GM12878 (cell line): ENCODE results near the gene PRKACG. TPM values are rescaled to one million over a fixed set of nuclear protein-coding genes. Genes with fewer than 3 reads are reported as not detected.

Experiments
- ATAC-seq: fragments of 200-7000 bp; cut with Tn5 transposase; 3 replicates; pipeline ENCODE4 v1.9.1; 2020; ENCODE audit warnings: mild to moderate bottlenecking, moderate library complexity
- BruUV-seq: library from RNA; stranded (reverse); fragments of 400-500 nt; replicated peaks from 2 replicates; lab custom pipeline; 2021; lab: Mats Ljungman, UMichigan
- CTCF ChIA-PET: fragments of 300-600 bp; sonication (Branson Sonifier 250); formaldehyde crosslinking; extraction: SDS; loops from one replicate; lab custom pipeline; 2021; ENCODE audit warnings: inconsistent platforms; lab: Yijun Ruan, JAX
- POLR2A ChIA-PET: fragments of 350-600 bp; formaldehyde crosslinking; extraction: SDS; loops from one replicate; lab custom pipeline; 2021; ENCODE audit warnings: inconsistent platforms; lab: Charles Lee
- RAD21 ChIA-PET: fragments of 300-600 bp; sonication (Branson Sonifier 250); formaldehyde crosslinking; loops from one replicate; lab custom pipeline; 2023; ENCODE audit warnings: antibody characterized with exemption; ENCODE audit not compliant: unreplicated experiment; lab: Charles Lee
- SMC1A ChIA-PET: fragments of 300-600 bp; sonication (Branson Sonifier 250); formaldehyde crosslinking; loops from one replicate; lab custom pipeline; 2023; ENCODE audit not compliant: unreplicated experiment, uncharacterized antibody; lab: Charles Lee
- DNase-seq: peaks from one replicate; pipeline ENCODE4 v3.0.0-alpha.2; 2011; ENCODE audit warnings: low read depth, low spot score
- FAIRE-seq: peaks from 3 replicates; lab custom pipeline; 2011; peaks lifted over from hg19 to GRCh38; lab: Jason Lieb, UNC
- H2AFZ ChIP-seq: 2 replicates; pipeline ENCODE4 v1.6.0; 2011; ENCODE audit warnings: low read depth, low read length, control low read depth; ENCODE audit not compliant: control insufficient read depth
- H3K27ac ChIP-seq: 2 replicates; pipeline ENCODE4 v1.5.1; 2011; ENCODE audit warnings: control low read depth; ENCODE audit not compliant: control insufficient read depth, insufficient read depth
- H3K27me3 ChIP-seq, 2 experiments: replicated peaks in 1 of 2; 2 replicates each; pipeline versions ENCODE4 v1.6.0 to v1.6.1; 2011; ENCODE audit warnings: low read length in 1 of 2; ENCODE audit not compliant: control insufficient read depth in 2 of 2, insufficient read depth in 2 of 2
- H3K36me3 ChIP-seq, 2 experiments: 2 replicates each; pipeline ENCODE4 v1.5.1; 2011; ENCODE audit warnings: low read length in 1 of 2; ENCODE audit not compliant: control insufficient read depth in 2 of 2, insufficient read depth in 2 of 2
- H3K4me1 ChIP-seq: 2 replicates; pipeline ENCODE4 v1.6.1; 2011; ENCODE audit warnings: mild to moderate bottlenecking, low read length, moderate library complexity, mixed read lengths; ENCODE audit not compliant: control insufficient read depth, insufficient read depth
- H3K4me2 ChIP-seq: 2 replicates; pipeline ENCODE4 v1.6.0; 2011; ENCODE audit warnings: control low read depth; ENCODE audit not compliant: control insufficient read depth, insufficient read depth
- H3K4me3 ChIP-seq: fragments of 200-600 bp; sonication (generic); 2 replicates; pipeline ENCODE4 v1.5.1; 2016
- H3K79me2 ChIP-seq: 2 replicates; pipeline ENCODE4 v1.6.0; 2011; ENCODE audit warnings: low read length; ENCODE audit not compliant: control insufficient read depth, insufficient read depth
- H3K9ac ChIP-seq: 2 replicates; pipeline ENCODE4 v1.8.0; 2011; ENCODE audit warnings: low read length, control low read depth, mixed read lengths; ENCODE audit not compliant: control insufficient read depth, insufficient read depth
- H3K9me3 ChIP-seq: replicated peaks from 3 replicates; pipeline ENCODE4 v1.5.1; 2011; ENCODE audit warnings: mild to moderate bottlenecking, low read length; ENCODE audit not compliant: control insufficient read depth, insufficient read depth
- H4K20me1 ChIP-seq: 2 replicates; pipeline ENCODE4 v1.6.0; 2011; ENCODE audit not compliant: control insufficient read depth, insufficient read depth
- ASH2L ChIP-seq: fragments of 300-600, 200-600 bp; sonication (generic); IDR thresholded peaks from 2 replicates; pipeline ENCODE4 v1.6.1; 2017; ENCODE audit warnings: low read depth, mild to moderate bottlenecking, borderline replicate concordance
- BACH1 ChIP-seq: fragments of 450-650 bp; IDR thresholded peaks from 2 replicates; pipeline ENCODE4 v1.6.1; 2017; ENCODE audit warnings: mild to moderate bottlenecking, borderline replicate concordance
- FOXM1 ChIP-seq: IDR thresholded peaks from 2 replicates; pipeline ENCODE4 v1.6.1; 2012; ENCODE audit warnings: low read depth, mild to moderate bottlenecking, inconsistent platforms, low read length, moderate library complexity
- HDAC6 ChIP-seq: fragments of 200-600 bp; sonication (generic); IDR thresholded peaks from one replicate; pipeline ENCODE4 v1.8.0; 2017; ENCODE audit warnings: antibody characterized with exemption; ENCODE audit not compliant: unreplicated experiment
- SMARCA5 ChIP-seq: fragments of 450-650 bp; IDR thresholded peaks from 2 replicates; pipeline ENCODE4 v1.6.1; 2017; ENCODE audit warnings: mild to moderate bottlenecking
- WGBS: methylation state at CpG from one replicate; pipeline ENCODE4 v1.1.6; 2016; ENCODE audit warnings: low lambda C conversion rate; ENCODE audit not compliant: insufficient replicate concordance, insufficient coverage; ENCODE audit errors: missing lambda C conversion rate; 5-methylcytosine and 5-hydroxymethylcytosine counted together
- in situ Hi-C: fragments of 300-500 bp; cut with MboI; formaldehyde crosslinking; loops from 9 replicates; pipeline ENCODE4 v1.14.3; 2018; ENCODE audit warnings: mixed read lengths
- intact Hi-C: fragments of 100-400 bp; cut with micrococcal nuclease; formaldehyde crosslinking; loops from one replicate; pipeline ENCODE4 v1.14.2; 2022; ENCODE audit not compliant: unreplicated experiment
- polyA plus RNA-seq, 11 experiments: library from polyadenylated mRNA; depleted of rRNA in 4 of 11; unstranded in 6 of 11; stranded (reverse) in 5 of 11; fragments of >200 nt; fragmentation: Nextera tagmentation in 4 of 11; fragmentation: Illumina TruSeq in 1 of 11; extraction: Ambion mirVana in 4 of 11; extraction: Trizol in 1 of 11; gene quantifications; 1 replicate in 1 of 11; 2 replicates in 10 of 11; pipeline versions ENCODE4 v1.2.1 to v1.2.3, GENCODE V29; 2011 to 2016; ENCODE audit warnings: inconsistent platforms in 2 of 11, missing spikeins in 2 of 11, low read depth in 1 of 11
- total RNA-seq, 4 experiments: library from RNA; depleted of rRNA in 3 of 4; stranded (reverse); fragments of >200 nt in 3 of 4; fragmentation: Illumina TruSeq in 1 of 4; extraction: Trizol in 1 of 4; gene quantifications; 2 replicates each; pipeline versions ENCODE4 v1.2.1 to v1.2.3, GENCODE V29; 2013 to 2021

The PRKACG gene
- total and polyA plus RNA-seq, 10 of the 15 experiments (the other 5 are each of a cell fraction or from before 2014, with no cell fraction given): not detected

GRCh38 chr9:69030851-69031645 lies 17.1 kb upstream of the PRKACG start:
- Histone ChIP-seq H3K36me3 (no peaks in the 10 kb centered on the region), H3K9ac (no peak overlapping the region), H3K27ac (no peak overlapping the region), H4K20me1 (no peaks in the 10 kb centered on the region), H3K4me2 (no peak overlapping the region), H3K27me3 (no peaks in the 10 kb centered on the region), H3K4me1 (peaks cover 10% of the 10 kb centered on the region), H3K9me3 (peaks cover 3% of the 10 kb centered on the region; the same call in 2 of the 3 replicates), H2AFZ (no peak overlapping the region), H3K79me2 (peaks cover 5% of the 10 kb centered on the region), H3K4me3 (no peak overlapping the region)
- SMC1A ChIA-PET: interaction anchor here (1.1 to 1.4 kb wide), 2 partner anchors 162 to 447 kb away, joined by 3 to 4 read pairs; no protein-coding TSS in a partner anchor
- no peak for TF ChIP-seq SMARCA5
- FAIRE-seq: no peak
- DNase-seq: no peak
- in situ Hi-C loops: no loop called here
- POLR2A ChIA-PET: no interaction called here
- CTCF ChIA-PET: interaction anchor here (0.6 to 0.9 kb wide), 3 partner anchors 32 to 251 kb away, joined by 3 read pairs; a partner anchor contains a TSS
- RAD21 ChIA-PET: interaction anchor here (2.2 kb wide), 1 partner anchor 162 kb away, joined by 7 read pairs; no protein-coding TSS in a partner anchor
- WGBS: 93% methylated on average over 1 of the region's 1 CpG
- intact Hi-C loops: no loop called here
- BruUV-seq: no TSS peak
- ATAC-seq: no peak

- SMC1A ChIA-PET: no interaction called here
- POLR2A ChIA-PET: no interaction called here
- no peaks in the 10 kb centered on the region for H3K79me2 ChIP-seq
- H3K4me1 ChIP-seq: peaks cover 6% of the 10 kb centered on the region
- BruUV-seq: no TSS peak
- no peaks in the 10 kb centered on the region for H4K20me1 ChIP-seq
- RAD21 ChIA-PET: no interaction called here
- no peaks in the 10 kb centered on the region for H3K36me3 ChIP-seq
- CTCF ChIA-PET: interaction anchor here (0.8 to 1.7 kb wide), 2 partner anchors 22 to 379 kb away, joined by 3 to 4 read pairs; no protein-coding TSS in a partner anchor
- TF ChIP-seq BACH1 (no peak), ASH2L (no peak), HDAC6 (no peak), FOXM1 (no peak)
- TF ChIP-seq, all 136 proteins: peak for 0
- no peak for FAIRE-seq
- H3K9ac ChIP-seq: no peak overlapping the region
- no peaks in the 10 kb centered on the region for H3K27me3 ChIP-seq
- no peak for DNase-seq
- no peak overlapping the region for H2AFZ ChIP-seq
- in situ Hi-C loops (no loop called here), intact Hi-C loops (loop anchor here (5.0 kb wide), 1 partner anchor 447 kb away; no protein-coding TSS in a partner anchor)
- no peak overlapping the region for H3K4me2 ChIP-seq
- H3K9me3 ChIP-seq: peaks cover 3% of the 10 kb centered on the region; the same call in 2 of the 3 replicates
- no peak for ATAC-seq
- no peak overlapping the region for H3K27ac ChIP-seq
- no peak overlapping the region for H3K4me3 ChIP-seq
Observed at GRCh38 chr9:69029535-69029934, 15.6 kb upstream of the PRKACG start.
